Endometrial microvascular endothelial cells (primary cell): ENCODE results near the gene MEGF11. TPM values are rescaled to one million over a fixed set of nuclear protein-coding genes. Genes with fewer than 3 reads are reported as not detected.

Source experiments
- in situ Hi-C: cut with HindIII; loops from 2 replicates; pipeline ENCODE4 v1.10.0; 2017; ENCODE audit warnings: low sequenced_read_pairs, low pct_unique_long_range_greater_than_20kb; ENCODE audit errors: inconsistent ontology term
- total RNA-seq: library from RNA; depleted of rRNA; stranded (reverse); fragments of >200 nt; gene quantifications from one replicate; pipeline ENCODE4 v1.2.3, GENCODE V29; 2015; ENCODE audit errors: inconsistent ontology term

MEGF11 gene
- total RNA-seq, 1 donor from 2014 or later: not detected

DNA sequence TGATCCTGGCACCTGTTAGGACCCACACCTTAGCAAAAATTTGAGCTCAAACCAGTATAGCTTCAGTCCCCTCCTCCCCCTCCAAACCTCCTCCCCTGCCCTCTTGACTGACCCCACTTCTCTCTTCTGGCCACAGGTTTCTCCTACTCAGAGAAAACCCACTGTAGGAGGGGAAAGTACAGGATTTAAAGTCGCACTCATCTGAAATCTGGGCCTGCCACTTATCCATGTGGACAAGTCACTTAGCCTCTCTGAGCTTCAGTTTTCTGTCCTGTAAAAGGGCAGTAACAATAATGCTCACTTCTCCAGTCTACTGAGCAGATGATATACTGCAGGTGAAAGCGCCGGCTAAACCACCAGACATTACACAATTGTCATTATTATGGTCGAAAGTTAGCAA is 142.7 kb downstream of the MEGF11 start:
- in situ Hi-C loops: no loop called here

DNA sequence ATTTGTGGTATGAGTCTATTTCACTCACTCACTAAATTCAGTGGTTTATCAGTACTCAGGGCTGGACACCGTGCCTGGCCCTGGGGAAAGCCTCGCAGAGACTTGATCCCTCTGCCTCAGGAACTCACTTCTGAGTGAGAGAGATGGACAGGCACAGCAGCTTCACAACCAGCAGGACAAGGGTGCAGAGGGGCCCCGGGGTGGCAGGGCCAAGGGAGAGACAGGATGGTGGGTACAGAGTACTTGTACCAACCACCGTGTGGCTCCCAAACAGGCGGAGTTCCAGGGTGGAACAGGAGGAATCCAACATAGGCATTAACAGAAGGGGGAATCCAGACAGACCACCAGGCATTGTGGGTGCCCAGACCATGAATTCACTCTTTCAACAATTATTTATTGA is 143.7 kb downstream of the MEGF11 start:
- in situ Hi-C loops: no loop called here

DNA sequence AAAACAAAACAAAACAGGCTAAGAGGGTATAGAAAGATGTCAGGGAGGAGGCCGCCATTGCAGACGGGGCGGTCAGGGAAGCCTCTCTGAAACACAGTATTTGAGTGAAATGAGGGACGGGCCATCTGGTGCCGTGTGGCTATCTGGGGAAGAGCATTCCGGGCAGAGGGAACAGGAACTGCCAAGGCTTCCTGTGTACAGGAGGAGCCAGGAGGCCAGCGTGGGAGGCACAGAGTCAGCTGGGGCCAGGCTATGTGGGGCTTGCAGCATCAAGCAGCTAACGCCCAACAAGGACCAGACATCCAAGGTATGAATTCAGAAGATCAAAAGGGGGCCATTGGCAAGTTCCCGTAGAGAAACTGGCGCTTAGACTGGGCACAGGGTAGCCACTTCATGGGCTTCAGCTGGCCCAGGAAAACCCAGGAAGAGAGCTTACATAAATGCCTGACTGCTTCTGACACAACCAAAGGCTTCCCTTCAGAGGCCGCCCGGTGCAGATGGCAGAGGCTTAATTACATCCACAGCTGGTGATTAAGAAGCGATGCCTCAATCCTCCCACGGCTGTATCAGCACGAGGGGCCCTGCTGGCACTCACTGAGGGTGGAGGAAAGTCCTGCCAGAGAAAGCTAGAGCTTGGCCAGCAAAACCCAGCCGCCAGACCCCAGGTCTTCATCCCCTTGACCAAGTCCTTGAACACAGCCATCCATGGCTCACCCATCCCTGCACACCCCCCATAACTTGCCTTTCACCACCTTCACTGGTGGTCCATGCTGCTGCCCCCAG is 144.9 kb downstream of the MEGF11 start:
- in situ Hi-C loops: no loop called here

DNA sequence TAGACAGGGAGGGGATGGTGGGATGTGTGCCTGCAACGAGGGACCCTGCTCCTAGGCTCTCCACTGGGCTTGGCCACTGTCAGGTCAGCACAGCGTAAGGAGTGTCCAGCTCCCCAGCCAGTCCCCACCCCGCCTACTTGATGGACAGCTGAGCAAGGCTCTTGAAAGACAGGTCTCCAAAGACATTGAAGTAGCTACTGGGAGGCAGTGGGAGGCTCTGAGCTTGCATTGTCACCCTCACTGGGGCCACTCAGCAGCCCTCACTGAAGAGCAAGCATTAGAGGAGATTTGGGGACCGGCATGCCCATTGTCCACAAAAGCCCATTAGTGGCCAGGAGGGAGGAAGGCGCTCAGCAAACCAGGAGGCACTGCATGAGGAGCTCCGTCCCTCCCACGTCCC is 146.5 kb downstream of the MEGF11 start:
- in situ Hi-C loops: no loop called here

DNA sequence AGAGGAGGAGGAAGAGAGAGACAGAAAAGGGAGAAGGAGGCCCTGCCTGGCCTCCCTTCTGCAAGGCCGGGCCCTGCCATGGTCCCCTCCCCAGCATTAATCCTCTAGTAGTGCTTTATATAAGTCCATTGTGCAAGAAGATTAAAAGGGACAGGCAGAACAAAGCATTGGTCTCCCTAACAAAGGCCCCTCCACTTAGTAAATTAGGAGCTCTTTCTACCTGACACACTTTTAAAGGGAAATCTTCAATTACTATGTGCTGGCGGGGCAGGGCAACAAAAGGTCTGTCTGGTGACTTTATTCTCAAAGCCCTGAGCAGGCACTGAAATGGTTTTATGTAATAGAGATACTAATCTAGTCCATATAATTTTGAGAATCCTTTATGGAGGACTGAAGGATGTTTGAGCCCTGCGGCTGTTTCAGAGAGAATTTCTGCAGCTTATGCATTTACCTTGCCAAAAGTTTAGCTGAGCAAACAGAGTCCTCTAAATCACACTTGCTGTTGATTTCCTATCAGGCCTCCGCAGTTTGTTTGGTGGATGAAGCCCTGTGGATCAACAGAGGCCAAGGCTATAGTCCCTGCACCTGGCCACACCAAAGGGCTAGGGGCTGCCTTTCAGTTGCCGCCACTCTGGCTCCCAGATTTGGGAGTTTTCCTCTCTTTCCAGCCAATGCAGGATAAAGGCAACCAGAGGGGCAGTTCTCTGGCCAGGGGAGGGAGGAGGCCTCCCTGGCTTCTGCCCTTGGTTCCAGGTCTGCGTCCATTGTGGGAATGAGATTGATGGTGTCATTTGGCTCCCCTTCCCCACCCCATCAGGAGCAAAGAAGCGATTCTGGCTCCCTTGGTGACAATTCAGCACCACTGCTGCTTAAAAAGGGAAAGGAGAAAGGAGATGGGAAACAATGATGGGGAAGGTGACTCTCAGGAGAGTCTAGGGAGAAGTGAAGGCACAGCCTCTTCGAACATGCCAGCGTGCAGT is 148.0 kb downstream of the MEGF11 start:
- in situ Hi-C loops: no loop called here

DNA sequence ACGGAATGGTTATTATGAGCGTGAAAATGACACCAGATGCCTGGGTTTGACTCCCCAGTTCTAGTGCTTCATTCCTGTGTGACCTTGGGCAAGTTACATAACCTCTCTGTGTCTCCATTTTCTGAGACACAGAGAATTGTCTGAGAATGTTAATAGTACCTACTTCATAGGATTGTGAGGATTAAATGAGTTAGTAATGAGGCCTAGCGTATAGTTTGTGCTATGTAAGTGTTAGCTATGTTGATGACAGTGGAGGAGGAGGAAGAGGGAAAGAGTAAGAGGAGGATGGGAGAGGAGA is 150.3 kb downstream of the MEGF11 start:
- in situ Hi-C loops: no loop called here

DNA sequence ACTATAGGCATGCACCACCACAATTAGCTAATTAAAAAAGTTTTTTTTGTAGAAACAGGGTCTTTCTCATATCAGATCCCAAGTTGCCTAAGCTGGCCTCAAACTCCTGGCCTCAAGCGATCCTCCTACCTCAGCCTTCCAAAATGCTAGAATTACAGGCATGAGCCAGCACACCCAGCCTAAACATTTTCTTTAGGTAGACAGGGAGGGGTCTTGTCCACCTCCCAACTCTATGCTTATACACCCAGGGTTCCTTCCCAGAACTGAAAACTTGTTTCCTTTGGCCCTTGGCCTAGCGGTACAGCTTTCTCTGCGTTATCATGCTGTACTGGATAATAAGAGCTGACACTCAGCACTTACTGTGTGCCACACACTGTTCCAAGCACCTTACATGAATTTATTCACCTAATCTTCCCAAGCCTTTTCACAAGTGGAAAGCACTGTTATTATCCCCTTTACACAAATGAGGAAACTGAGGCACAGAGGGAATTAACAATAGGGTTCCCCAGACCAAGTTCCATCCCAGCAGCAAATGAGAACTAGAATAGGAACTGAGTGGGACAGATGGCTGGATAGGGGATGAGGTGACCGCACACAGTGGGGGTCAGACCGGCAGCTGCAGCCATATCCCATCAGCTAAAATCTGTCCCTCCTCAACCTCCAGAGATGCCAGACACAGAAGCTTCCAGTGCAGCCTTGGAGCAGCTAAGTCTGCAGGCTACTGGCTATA is 150.8 kb downstream of the MEGF11 start:
- in situ Hi-C loops: no loop called here

DNA sequence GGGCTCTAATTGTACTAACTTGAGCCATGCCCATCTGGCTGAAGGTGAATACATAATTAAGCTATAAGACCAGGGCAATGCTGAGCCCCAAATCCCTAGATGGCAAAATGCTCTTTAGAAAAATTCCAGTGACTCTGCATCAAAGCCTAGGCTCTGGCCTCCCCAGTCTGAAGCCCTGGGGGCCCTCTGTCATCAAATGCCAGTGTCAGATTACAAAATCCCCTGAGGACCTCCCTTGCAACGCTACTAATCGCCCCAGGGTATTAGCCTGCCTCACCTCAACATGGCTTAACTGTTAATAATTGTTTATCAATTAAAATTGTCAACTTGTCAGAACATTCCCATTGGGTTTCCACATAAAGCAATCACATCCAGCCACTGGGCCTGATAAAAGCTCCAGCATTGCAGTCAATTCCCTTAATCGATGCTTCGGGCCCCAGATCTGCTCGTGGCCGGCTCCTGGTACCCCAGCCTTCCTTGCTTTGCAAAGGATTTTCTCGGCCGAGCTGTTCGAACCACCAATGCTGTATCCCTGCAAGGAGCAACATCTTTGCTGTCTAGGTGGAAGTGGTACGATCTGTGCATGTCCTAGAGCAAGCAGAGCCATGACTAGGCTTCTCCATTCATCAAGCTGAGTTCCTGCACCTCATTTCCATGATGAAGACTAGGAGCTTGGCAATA is 151.7 kb downstream of the MEGF11 start:
- in situ Hi-C loops: no loop called here

DNA sequence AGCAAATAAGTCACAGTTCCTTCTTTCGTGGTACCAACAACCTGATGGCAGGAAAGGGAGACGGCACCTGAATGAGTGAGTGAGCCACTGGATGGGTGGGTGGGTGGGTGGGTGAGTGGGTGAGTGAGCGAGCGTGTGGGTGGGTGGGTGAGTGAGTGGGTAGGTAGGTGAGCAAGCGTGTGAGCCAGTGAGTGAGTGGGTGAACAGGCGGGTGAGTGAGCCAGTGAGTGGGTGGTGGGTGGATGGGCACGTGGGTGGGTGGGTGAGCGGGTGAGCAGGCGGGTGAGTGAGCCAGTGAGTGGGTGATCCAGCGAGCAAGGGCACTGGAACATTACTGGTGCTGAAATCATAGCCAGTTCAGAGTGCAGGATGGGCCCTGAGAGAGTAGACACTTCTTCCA is 152.8 kb downstream of the MEGF11 start:
- in situ Hi-C loops: no loop called here

DNA sequence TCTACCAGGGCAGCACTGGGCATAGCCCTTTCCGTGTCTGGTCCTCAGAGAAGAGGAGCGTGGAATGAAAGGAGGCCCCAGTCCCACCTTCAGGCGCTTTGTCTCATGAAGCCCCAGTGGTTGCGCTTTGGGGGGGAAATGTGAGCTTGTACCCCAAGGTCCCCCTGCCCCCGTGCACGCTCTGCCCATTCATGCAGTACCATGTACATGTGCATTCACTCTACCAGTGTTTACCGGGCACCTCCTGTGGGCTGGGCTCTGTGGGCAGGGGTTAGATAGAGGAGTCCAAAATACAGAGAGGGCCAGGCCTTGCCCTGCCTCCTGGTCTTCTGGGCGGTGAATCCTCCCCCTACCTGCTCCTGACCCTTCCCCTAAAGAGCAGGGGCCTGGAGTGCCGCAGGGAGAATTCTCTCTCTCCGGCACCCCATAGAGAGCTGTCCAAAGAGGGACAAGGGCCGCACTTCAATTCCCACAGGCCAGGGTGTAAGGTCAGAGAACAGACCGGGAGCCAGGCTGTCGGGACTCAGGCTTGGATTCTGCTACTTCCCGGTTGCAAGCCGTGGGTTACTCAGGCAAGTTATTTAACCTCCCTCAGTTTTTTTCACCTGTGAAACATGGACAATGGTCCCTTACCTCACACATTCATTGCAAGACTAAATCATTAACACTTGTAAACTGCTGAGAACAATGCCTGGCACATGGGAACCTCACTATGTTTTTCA is 153.4 kb downstream of the MEGF11 start:
- in situ Hi-C loops: no loop called here

DNA sequence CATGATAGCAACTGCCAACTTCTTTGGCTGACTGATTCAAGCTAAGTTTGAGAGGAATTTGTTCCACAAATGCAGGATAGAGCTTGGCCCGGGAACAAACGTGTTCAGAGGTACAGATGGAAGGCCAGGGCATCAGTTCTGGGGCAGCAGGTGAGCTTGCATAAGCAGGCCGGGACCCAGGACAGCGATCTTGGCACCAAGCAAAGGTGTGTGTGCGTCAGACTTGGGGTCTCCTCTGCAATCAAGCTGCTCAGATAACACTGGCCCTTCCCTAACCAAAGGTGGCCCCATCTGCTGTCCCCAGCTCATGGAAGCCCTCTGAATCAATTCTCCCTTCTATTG is 155.6 kb downstream of the MEGF11 start:
- in situ Hi-C loops: no loop called here

DNA sequence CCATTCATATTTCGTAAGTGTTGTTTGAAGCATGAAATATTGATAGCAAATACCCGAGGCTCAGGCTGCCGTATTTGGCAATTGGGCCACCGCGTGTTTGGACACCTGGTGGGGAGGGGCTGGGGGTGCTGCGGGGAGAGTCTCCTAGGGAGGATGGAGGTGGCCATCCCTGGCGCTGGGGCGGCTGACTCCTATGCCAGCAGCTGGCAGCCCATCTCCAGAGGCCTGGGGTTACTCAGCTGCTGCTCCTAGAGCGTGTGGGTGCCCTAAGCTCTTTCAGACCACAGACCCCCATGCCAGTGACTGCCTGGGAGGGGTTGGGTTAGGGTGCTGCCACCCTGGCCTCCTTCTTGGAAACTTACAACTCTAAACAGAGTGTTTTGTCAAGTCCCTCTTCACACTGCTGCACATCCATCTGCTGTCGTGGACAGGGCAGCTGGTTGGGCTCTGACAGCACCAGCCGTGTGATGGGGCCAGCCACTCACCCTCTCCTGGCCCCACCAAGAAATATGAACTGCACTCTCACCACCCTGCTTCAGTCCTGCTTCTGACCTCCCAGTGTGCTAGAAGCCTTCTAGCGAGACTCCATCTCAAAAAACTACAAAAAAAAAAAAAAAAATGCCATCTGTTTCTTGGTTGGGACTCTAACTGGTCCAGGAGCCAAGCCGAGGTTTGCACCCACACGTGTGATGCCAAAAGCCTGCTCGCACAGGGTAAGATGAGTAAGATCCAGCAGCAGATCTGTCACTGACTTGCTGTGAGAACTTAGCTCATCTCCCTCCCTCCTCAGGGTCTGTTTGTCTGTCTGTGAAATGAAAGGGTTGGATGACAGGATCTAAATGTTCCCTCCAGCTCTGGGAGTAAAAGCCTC is 156.2 kb downstream of the MEGF11 start:
- in situ Hi-C loops: no loop called here

DNA sequence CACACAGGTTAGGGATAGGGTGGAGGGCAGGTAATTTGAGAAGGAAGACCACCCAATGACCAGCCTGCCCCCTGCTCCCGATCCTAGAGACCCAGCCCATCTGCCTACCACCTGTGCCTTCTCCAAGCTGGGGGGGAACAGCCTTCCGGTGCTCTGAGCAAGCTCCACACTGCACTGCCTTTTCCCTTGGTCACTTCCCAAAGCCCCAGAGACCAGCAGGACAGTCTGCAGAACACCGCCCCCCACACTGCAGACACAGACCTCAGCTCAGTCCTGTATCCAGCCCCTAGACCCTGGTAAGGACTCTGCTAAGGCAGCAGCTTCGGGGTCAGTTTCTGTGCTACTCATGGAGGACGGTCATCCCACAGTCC is 156.9 kb downstream of the MEGF11 start:
- in situ Hi-C loops: no loop called here

DNA sequence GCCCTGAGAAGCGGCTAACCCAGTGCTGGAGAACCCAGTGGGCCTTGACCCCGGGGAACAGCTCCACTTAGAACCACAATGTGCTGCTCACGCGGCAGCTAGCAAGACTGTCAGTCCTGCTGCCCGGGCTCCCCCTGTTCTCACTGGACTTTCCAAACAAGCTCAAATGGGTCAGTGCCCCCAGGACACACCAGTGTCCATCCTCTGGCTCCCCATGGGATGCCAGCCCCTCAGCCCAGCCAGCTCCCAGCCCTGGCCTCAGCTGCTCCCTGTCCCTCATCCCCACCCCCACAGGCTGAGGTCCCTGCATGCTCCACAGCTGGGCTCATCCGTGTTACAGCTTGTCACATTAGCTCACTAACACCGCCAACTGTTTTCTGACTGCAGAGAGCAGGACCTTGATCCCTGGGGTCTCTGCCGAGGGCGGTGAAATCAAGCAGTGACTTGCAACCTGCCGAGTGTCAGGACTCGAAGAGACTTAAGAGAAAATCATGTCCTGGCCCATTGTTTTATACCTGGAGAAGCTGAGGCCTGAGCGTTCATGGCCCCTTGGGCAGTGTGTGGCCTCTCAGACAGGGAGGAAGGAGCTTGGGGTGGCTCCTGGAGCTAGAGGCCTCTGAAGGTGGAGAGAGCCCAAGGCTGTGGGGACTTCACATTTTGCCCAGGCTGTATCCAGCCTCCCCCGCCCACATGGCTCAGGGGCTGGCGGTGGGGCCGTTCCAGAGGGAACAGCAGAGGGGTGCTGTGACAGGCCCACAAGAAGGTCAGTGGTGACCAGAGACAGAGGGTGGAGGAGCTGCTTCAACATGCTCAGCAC is 157.5 kb downstream of the MEGF11 start:
- in situ Hi-C loops: no loop called here

DNA sequence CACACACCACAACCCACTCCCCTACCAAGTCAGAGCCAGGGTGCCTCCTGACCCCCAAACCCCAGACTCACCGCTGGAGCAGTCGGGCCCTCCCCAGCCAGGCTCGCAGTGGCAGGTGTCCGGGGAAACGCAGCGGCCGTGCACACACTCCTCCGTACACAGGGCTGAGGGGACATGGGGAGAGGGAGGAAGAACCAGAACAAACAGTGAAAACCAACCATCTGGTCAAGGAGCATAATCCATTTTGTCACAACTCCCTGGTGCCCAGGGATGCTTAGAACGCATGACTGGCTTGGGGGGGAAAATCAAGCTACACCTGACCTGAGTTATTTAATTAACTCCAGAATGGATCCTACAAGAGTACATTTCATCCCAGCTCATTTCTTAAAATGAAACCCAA is 159.2 kb downstream of the MEGF11 start:
- in situ Hi-C loops: no loop called here

DNA sequence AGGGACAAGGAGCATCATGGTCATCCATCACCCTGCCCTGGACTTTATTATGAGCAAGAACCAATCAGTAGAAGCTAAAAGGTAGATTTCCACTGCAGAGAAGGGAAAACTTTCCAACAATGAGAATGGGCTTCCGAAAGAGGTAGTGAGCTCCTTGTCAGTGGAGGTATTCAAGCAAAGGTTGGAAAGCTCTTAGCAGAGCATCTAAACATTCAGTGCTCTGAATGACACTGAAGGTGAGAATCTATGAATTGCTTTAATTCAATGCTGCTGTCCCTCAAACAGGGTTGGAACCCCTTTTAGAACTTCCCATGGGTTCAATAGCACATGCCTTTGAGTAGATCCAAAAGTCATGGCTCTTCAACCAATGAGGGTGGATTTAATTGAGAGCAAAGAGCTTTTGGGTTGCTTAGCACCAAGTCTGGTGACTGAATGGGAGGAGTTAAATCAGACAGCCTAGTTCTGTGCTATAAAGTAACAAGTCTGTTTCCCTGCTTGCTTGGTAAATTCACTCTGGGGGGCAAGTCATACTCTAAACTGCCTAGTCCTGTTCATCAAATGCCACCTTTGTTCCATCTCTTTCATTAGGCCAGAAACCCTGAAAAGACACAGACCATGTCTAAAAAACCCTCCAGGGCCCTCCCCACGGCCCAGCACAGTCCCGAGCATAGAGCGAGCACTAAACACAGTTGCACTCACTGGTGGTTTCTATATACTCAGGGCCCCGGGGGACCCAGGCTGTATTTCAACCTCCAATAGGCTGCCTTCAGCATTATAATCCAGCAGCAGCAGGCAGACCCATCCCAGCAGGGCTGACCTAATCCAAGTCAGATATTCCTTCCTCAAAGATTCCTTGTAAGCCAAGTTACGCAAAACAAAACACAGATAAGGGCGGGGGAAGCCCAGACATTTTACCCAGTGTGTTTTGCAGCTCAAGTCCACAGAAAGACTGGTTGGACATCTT is 161.2 kb downstream of the MEGF11 start:
- in situ Hi-C loops: no loop called here
